Keratinocyte (primary cell): ENCODE measurements around the gene OLFM2. TPM values are rescaled to one million over a fixed set of nuclear protein-coding genes. Genes with fewer than 3 reads are reported as not detected.

ENCODE experiments used
- DNase-seq: peaks from one replicate; pipeline ENCODE4 v3.0.0-alpha.2; 2011; ENCODE audit warnings: low read depth, missing footprints, low spot score
- FAIRE-seq: peaks from 2 replicates; lab custom pipeline; 2011; peaks lifted over from hg19 to GRCh38; lab: Jason Lieb, UNC
- H2AFZ ChIP-seq: 2 replicates; pipeline ENCODE4 v1.6.0; 2012; ENCODE audit warnings: low read length, control low read depth, inconsistent platforms; ENCODE audit not compliant: control insufficient read depth
- H3K27ac ChIP-seq: 2 replicates; pipeline ENCODE4 v1.5.1; 2011; ENCODE audit warnings: low read length; ENCODE audit not compliant: control insufficient read depth, insufficient read depth
- H3K27me3 ChIP-seq: 3 replicates; pipeline ENCODE4 v1.6.0; 2011; ENCODE audit warnings: low read length; ENCODE audit not compliant: control insufficient read depth, insufficient read depth; ENCODE audit errors: extremely low read depth
- H3K36me3 ChIP-seq, 2 experiments: 2 replicates in 1 of 2; 3 replicates in 1 of 2; pipeline ENCODE4 v1.5.1; 2011; ENCODE audit warnings: low read length in 2 of 2, mild to moderate bottlenecking in 1 of 2; ENCODE audit not compliant: control insufficient read depth in 2 of 2, insufficient read depth in 2 of 2; ENCODE audit errors: extremely low read depth in 1 of 2
- H3K4me1 ChIP-seq: 3 replicates; pipeline ENCODE4 v1.5.1; 2011; ENCODE audit warnings: low read length; ENCODE audit not compliant: control insufficient read depth, insufficient read depth; ENCODE audit errors: extremely low read depth
- H3K4me2 ChIP-seq: 3 replicates; pipeline ENCODE4 v1.6.0; 2011; ENCODE audit warnings: low read depth, low read length; ENCODE audit not compliant: control insufficient read depth, insufficient read depth; ENCODE audit errors: extremely low read depth
- H3K4me3 ChIP-seq, 3 experiments: fragments of 200-600 bp in 1 of 3; sonication (generic) in 1 of 3; 2 replicates in 2 of 3; 3 replicates in 1 of 3; pipeline ENCODE4 v1.5.1; 2011 to 2016; ENCODE audit warnings: low read length in 3 of 3, mild to moderate bottlenecking in 3 of 3, control low read depth in 2 of 3, inconsistent platforms in 1 of 3, low read depth in 1 of 3, mixed read lengths in 1 of 3, mixed run types in 1 of 3, moderate library complexity in 1 of 3; ENCODE audit not compliant: control insufficient read depth in 2 of 3, insufficient read depth in 2 of 3; ENCODE audit errors: extremely low read depth in 1 of 3
- H3K79me2 ChIP-seq: 2 replicates; pipeline ENCODE4 v1.6.0; 2012; ENCODE audit warnings: low read length; ENCODE audit not compliant: control insufficient read depth, insufficient read depth
- H3K9ac ChIP-seq: 3 replicates; pipeline ENCODE4 v1.6.0; 2011; ENCODE audit warnings: low read length; ENCODE audit not compliant: control insufficient read depth, insufficient read depth; ENCODE audit errors: extremely low read depth
- H3K9me1 ChIP-seq: 3 replicates; pipeline ENCODE4 v1.6.0; 2011; ENCODE audit warnings: low read length; ENCODE audit not compliant: control insufficient read depth, insufficient read depth; ENCODE audit errors: extremely low read depth
- H3K9me3 ChIP-seq: 2 replicates; pipeline ENCODE4 v1.5.1; 2012; ENCODE audit warnings: low read depth, low read length; ENCODE audit not compliant: control insufficient read depth
- H4K20me1 ChIP-seq: 3 replicates; pipeline ENCODE4 v1.6.0; 2011; ENCODE audit warnings: low read length; ENCODE audit not compliant: control insufficient read depth, insufficient read depth; ENCODE audit errors: extremely low read depth
- EZH2 ChIP-seq: IDR thresholded peaks from one replicate; pipeline ENCODE4 v1.6.1; 2012; ENCODE audit warnings: inconsistent platforms, mild to moderate bottlenecking, low read length, moderate library complexity
- dilution Hi-C: fragments of 300-500 bp; cut with MboI; formaldehyde crosslinking; loops from one replicate; pipeline ENCODE4 v1.7.0; 2020; ENCODE audit warnings: low sequenced_read_pairs; ENCODE audit not compliant: extremely low pct_ligation_motif_present
- polyA plus RNA-seq, 5 experiments: library from polyadenylated mRNA; depleted of rRNA in 3 of 5; stranded (reverse) in 3 of 5; stranded (forward) in 1 of 5; unstranded in 1 of 5; fragments of >200 nt; gene quantifications; 1 replicate in 1 of 5; 2 replicates in 3 of 5; 3 replicates in 1 of 5; pipeline versions ENCODE4 v1.2.1 to v1.2.3, GENCODE V29; 2011 to 2012; ENCODE audit warnings: missing spikeins in 2 of 5, low read depth in 1 of 5, low replicate concordance in 1 of 5
- TF ChIP-seq, protein P1 (sequence below), 3 experiments: IDR thresholded peaks in 1 of 3; conservative IDR thresholded peaks in 1 of 3; optimal IDR thresholded peaks in 1 of 3; 2 replicates in 2 of 3; 3 replicates in 1 of 3; pipeline versions ENCODE3 to v1.5.1; 2011; ENCODE audit warnings: low read length in 3 of 3, mild to moderate bottlenecking in 3 of 3, moderate library complexity in 2 of 3, control low read depth in 1 of 3, inconsistent platforms in 1 of 3; ENCODE audit not compliant: insufficient read depth in 2 of 3; ENCODE audit errors: extremely low read depth in 1 of 3

The OLFM2 gene
- polyA plus RNA-seq, 1 donor (not counting 4 experiments of a cell fraction or from before 2014, with no cell fraction given), result 5.3 TPM

DNA sequence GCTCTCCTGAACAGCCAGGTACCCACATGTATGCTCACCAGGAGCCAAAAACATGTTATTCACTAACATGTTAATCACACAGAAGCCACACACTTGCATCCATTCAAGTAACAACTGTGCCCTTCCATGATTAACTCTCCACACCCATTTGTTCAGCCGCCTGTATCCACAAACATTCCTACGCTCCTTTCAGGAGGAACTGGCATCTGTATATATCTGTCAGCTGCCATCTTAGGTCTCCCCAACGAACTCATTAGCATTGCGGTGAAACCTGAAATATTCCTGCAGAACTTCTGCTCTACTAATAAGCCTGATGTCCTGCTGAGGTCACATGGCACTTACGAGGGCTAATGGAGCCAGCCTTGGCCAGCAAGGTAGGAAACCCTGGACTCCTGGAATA lies 33.0 kb downstream of the OLFM2 start:
- no peak overlapping the region for H3K9ac ChIP-seq
- DNase-seq (no peak), FAIRE-seq (peak; percentile 13)
- H3K4me2 ChIP-seq, result no peak overlapping the region
- H2AFZ ChIP-seq, result no peak overlapping the region
- peaks cover 5% of the 10 kb centered on the region for H3K4me1 ChIP-seq
- H3K4me3 ChIP-seq, result no peak overlapping the region
- no peaks in the 10 kb centered on the region for H3K79me2 ChIP-seq
- TF ChIP-seq, protein P1, sequence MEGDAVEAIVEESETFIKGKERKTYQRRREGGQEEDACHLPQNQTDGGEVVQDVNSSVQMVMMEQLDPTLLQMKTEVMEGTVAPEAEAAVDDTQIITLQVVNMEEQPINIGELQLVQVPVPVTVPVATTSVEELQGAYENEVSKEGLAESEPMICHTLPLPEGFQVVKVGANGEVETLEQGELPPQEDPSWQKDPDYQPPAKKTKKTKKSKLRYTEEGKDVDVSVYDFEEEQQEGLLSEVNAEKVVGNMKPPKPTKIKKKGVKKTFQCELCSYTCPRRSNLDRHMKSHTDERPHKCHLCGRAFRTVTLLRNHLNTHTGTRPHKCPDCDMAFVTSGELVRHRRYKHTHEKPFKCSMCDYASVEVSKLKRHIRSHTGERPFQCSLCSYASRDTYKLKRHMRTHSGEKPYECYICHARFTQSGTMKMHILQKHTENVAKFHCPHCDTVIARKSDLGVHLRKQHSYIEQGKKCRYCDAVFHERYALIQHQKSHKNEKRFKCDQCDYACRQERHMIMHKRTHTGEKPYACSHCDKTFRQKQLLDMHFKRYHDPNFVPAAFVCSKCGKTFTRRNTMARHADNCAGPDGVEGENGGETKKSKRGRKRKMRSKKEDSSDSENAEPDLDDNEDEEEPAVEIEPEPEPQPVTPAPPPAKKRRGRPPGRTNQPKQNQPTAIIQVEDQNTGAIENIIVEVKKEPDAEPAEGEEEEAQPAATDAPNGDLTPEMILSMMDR (optimal IDR thresholded peaks at IDR 0.05 in 1 of 3, IDR thresholded peaks at IDR 0.05 in 1 of 3, conservative IDR thresholded peaks at IDR 0.05 in 1 of 3; ENCODE audit: extremely low read depth in 1 of 3, insufficient read depth in 2 of 3, low read length in 3 of 3), result no peak
- no peak for TF ChIP-seq EZH2
- no peaks in the 10 kb centered on the region for H3K9me3 ChIP-seq
- H3K36me3 ChIP-seq, result no peaks in the 10 kb centered on the region
- no peaks in the 10 kb centered on the region for H3K9me1 ChIP-seq
- no peaks in the 10 kb centered on the region for H3K27me3 ChIP-seq
- dilution Hi-C loops, result no loop called here
- no peak overlapping the region for H3K27ac ChIP-seq
- H4K20me1 ChIP-seq, result no peaks in the 10 kb centered on the region

DNA sequence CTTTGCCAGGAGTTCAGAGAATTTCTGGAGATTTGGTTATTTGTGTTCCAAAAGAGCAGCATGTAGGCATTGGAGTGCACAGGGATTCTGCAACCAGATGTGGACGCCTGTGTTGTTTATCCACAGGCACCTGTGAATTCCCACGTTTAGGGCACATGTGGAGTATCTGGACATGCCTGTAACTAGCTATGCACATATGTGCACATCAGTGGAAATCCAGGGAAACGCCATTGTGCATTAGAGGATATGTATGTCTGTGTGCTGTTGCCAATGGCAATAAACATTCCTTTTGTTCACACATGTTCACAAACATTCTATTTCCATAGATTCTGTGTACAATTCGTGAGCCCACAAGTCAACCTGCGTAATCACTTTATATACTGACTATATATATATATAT lies 34.7 kb downstream of the OLFM2 start:
- no peaks in the 10 kb centered on the region for H4K20me1 ChIP-seq
- H3K27ac ChIP-seq, result no peak overlapping the region
- no peaks in the 10 kb centered on the region for H3K9me3 ChIP-seq
- dilution Hi-C loops, result no loop called here
- DNase-seq (no peak), FAIRE-seq (no peak)
- TF ChIP-seq, protein P1 (optimal IDR thresholded peaks at IDR 0.05 in 1 of 3, IDR thresholded peaks at IDR 0.05 in 1 of 3, conservative IDR thresholded peaks at IDR 0.05 in 1 of 3; ENCODE audit: extremely low read depth in 1 of 3, insufficient read depth in 2 of 3, low read length in 3 of 3), result no peak
- TF ChIP-seq EZH2, result no peak
- no peak overlapping the region for H3K9ac ChIP-seq
- no peaks in the 10 kb centered on the region for H3K9me1 ChIP-seq
- peaks cover 5% of the 10 kb centered on the region for H3K4me1 ChIP-seq
- no peaks in the 10 kb centered on the region for H3K27me3 ChIP-seq
- no peak overlapping the region for H2AFZ ChIP-seq
- H3K4me2 ChIP-seq, result no peak overlapping the region
- H3K4me3 ChIP-seq, result no peak overlapping the region
- no peaks in the 10 kb centered on the region for H3K36me3 ChIP-seq
- no peaks in the 10 kb centered on the region for H3K79me2 ChIP-seq
